ENCODE data around the gene PYGL.

GRCh38 chr14:50865391-50866076 lies 78.7 kb downstream of the PYGL start:
- no peak for TF ChIP-seq CTCF (IDR thresholded peaks at IDR 0.05)
- no peak for TF ChIP-seq POLR2A (IDR thresholded peaks at IDR 0.05)
